Activated T-cell treated with anti-CD3 and anti-CD28 coated beads, Interleukin-2, amount 50 U/mL, for 4 hours (primary cell): Measurements from ENCODE around the gene EDIL3. TPM values are rescaled to one million over a fixed set of nuclear protein-coding genes. Genes with fewer than 3 reads are reported as not detected.

ENCODE experiments used
- ATAC-seq, 2 donors: fragments of 200-7000 bp; cut with Tn5 transposase; one replicate each; pipeline ENCODE4 v1.10.0; 2021
- DNase-seq: peaks from one replicate; pipeline ENCODE4 v3.0.0-alpha.2; 2020
- H3K27me3 Mint-ChIP-seq: one replicate; pipeline ENCODE4 v1.8.0; 2021; ENCODE audit warnings: low read depth, mixed read lengths
- H3K36me3 Mint-ChIP-seq: one replicate; pipeline ENCODE4 v1.8.0; 2022; ENCODE audit warnings: mixed read lengths; ENCODE audit not compliant: insufficient read depth
- H3K4me1 Mint-ChIP-seq: one replicate; pipeline ENCODE4 v1.8.0; 2021; ENCODE audit warnings: low read depth, mixed read lengths
- H3K4me3 Mint-ChIP-seq: one replicate; pipeline ENCODE4 v1.8.0; 2021; ENCODE audit warnings: mild to moderate bottlenecking, moderate library complexity, mixed read lengths
- H3K9me3 Mint-ChIP-seq: one replicate; pipeline ENCODE4 v1.8.0; 2021; ENCODE audit warnings: mixed read lengths
- total RNA-seq, 3 donors: library from RNA; stranded (reverse); gene quantifications; one replicate each; pipeline ENCODE4 v1.2.1, GENCODE V29; 2021

Gene EDIL3, protein sequence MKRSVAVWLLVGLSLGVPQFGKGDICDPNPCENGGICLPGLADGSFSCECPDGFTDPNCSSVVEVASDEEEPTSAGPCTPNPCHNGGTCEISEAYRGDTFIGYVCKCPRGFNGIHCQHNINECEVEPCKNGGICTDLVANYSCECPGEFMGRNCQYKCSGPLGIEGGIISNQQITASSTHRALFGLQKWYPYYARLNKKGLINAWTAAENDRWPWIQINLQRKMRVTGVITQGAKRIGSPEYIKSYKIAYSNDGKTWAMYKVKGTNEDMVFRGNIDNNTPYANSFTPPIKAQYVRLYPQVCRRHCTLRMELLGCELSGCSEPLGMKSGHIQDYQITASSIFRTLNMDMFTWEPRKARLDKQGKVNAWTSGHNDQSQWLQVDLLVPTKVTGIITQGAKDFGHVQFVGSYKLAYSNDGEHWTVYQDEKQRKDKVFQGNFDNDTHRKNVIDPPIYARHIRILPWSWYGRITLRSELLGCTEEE
- under 1 TPM in 2 of 3 donors, not detected in 1; 0.15 to 0.27 TPM for total RNA-seq

DNA sequence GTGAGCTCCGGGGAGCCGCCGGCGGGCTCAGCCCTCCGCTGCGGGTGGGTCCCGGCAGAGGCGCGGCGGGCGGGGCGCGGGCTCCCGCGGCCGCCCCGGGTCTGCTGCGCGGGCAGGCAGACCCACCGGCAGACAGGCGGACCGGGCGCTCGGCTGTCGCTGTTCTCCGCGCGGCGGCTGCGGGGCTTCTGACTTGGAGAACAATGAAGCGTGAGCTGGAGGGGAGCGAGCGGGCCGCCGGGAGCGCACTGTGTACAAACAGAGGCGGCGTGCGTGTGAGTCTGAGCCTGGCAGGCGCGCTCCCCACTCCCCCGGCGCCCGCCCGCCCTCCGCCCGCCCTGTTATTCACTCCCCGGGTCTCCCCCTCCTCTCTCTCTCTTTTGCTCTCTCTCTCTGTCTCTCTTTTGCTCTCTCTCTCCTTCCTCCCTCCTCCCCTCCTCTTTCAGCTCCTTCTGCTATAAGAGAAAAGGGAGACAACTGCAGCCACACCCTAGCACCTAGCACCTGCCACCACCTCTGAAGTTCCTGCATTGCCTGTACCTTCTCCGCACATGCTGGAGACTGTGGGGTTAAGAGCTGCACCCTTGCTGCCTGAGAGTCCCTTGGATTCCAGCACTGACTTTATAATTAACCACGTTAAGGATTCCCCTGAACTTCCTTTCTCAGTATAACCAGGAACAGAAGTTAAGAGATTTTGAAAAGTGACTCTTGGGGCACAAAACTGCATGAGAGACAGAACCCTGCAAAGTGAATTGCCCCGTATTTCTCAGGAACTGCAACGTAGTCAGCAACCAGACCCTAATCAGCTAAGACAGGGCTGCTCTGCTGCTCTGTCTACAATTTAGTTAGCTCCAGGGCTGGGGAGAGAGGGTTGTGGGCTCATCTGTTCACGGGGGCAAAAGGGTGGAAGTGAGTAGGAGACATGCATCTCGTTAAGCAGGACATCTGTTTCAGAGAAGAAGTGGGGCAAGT lies at the start of gene EDIL3:
Gene EDIL3, minus strand, starts transcription at position 277 of the 972 bp plus-strand sequence. CDS start 506 bp downstream, outside the sequence.
- H3K4me3 Mint-ChIP-seq, result no peak within 1 kb of the TSS
- ATAC-seq (peak in 1 of 2 donors; percentile 51), DNase-seq (no peak)
- H3K4me1 Mint-ChIP-seq, result peaks cover 4% of the 10 kb centered on the region
- H3K9me3 Mint-ChIP-seq, result no peaks in the 10 kb centered on the region
- H3K27me3 Mint-ChIP-seq, result peaks cover 41% of the 10 kb centered on the region
- no peaks in the 10 kb centered on the region for H3K36me3 Mint-ChIP-seq

DNA sequence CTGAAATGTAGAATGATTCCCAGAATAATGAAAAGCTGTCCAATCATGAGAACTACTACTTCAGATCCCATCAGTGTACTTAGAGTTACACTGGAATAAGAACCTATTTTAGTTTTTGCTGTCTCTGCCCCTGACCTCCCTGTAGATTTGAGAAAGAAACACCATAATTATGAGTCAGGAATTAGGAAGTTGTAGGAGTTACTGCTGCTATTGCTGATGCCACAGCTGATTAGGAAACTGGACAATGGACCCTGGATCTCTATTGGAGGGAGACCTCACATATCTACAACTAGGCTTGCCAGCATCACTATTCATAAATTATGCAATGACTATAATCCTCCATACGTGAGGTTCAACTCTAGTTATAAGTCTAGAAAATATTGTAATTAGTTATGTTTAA lies 48.8 kb upstream of the EDIL3 start:
- no peak for ATAC-seq
- no peak for DNase-seq

DNA sequence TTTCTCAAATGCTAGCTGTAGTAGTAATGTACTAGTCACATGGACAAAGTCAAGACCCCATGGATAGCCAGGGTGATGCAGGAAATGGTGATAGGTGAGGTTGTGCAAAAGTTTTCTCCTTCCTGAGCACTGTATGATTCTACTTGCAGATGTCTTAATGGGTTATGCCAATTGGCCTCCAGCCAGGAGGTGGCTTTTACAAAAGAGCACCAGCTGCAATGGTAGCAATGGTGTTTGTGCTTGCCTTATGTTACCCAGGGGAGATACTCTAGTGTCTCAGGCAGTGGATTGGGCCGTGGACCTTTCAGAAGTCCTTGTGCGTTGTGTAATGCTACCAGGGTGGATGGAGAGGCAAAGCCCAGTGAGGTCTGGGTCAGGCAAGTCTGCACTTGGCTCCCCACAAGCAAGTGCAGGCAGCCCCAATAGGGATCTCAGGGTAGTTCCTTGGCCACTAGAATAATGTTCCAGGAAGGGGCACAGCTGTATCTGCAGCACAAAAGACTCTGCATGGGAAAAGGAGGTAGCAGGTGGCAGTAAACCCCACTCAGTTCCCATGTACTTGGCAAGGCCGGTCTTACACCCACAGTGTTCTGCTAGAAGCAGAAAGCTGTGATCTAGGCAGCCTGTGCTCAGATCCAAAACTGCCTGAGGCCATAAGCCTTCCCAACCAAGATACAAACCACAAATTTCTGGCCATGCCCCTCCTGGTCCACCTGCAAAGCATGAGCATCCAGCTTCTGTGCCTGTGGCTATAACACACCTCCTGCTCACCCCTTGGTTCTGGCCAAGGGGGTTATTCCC lies 46.4 kb upstream of the EDIL3 start:
- Mint-ChIP-seq H3K36me3 (no peaks in the 10 kb centered on the region), H3K4me1 (no peaks in the 10 kb centered on the region), H3K27me3 (no peaks in the 10 kb centered on the region), H3K9me3 (no peaks in the 10 kb centered on the region), H3K4me3 (no peak overlapping the region)
- no peak for ATAC-seq
- DNase-seq, result no peak

More for the DNA sequence above, 48.8 kb upstream of the EDIL3 start:
- Mint-ChIP-seq H3K4me3 (no peak overlapping the region), H3K27me3 (no peaks in the 10 kb centered on the region), H3K4me1 (no peaks in the 10 kb centered on the region), H3K9me3 (no peaks in the 10 kb centered on the region), H3K36me3 (no peaks in the 10 kb centered on the region)

DNA sequence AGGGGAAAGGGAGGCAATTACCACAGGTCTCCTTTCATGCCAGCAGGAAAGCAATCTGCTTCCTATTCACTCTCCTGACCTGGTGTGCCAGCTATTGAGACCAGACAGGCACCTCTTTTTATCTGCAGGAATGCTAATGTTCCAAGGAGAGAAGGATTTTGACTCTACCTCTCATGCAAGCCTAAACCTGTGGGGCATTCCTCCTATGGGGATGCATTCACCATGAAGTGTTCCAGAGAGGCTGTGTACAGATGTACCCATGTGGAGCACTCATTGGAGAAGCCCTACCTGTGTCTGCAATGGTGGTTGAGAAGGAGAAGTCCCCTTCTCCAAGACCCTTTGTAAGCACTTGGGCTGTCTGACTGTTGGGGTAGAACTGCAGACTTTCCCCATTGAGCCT lies 45.4 kb upstream of the EDIL3 start:
- no peak for ATAC-seq
- no peak for DNase-seq
- Mint-ChIP-seq H3K9me3 (no peaks in the 10 kb centered on the region), H3K36me3 (no peaks in the 10 kb centered on the region), H3K27me3 (no peaks in the 10 kb centered on the region), H3K4me3 (no peak overlapping the region), H3K4me1 (no peaks in the 10 kb centered on the region)

DNA sequence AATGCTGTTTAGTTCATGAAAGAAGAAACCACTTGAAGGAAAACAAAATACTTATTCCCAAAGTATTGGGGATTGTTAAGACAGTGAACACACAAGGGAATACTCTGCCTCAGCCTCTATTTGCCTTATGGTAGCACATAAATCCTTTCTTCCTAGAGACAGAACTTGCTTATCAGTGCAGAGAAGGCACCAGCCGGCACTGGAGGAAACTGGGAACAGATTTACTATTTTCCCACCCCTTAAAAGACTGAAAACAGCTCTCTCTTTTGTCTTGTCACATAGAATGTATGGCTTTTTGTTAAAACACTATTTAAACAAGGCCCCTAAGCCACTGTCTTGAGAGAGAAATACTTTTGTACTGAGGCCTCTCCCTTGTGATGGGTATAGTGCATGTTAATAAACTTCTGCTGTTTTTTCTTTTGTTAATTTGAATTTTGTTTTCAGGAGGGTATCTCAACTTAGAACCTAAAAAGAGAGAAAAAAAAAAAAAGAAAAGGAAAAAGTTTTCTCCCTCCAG lies 40.7 kb upstream of the EDIL3 start:
- H3K36me3 Mint-ChIP-seq, result no peaks in the 10 kb centered on the region
- no peaks in the 10 kb centered on the region for H3K27me3 Mint-ChIP-seq
- H3K4me1 Mint-ChIP-seq, result no peaks in the 10 kb centered on the region
- H3K4me3 Mint-ChIP-seq, result no peak overlapping the region
- peaks cover 4% of the 10 kb centered on the region for H3K9me3 Mint-ChIP-seq
- ATAC-seq, result no peak
- no peak for DNase-seq

DNA sequence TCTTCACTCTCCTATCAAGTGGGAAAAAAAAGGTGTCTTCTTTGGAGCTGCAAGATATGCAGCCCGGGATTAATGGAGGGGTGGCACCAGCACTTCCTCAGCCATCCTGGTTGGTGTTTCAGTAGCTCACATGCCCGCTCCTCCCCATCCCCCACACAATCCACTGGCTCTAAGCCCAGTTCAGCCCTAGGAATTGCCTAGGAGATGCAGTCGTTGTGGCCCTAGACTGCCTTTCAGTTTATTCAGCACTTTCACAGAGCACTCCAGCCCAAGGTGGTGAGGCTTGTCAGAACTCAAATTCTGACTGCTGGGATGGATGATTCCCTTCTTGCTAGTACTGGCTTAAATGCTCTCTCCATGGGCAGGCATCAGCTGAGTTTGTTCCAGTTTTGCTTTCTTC lies 35.1 kb upstream of the EDIL3 start:
- no peak for ATAC-seq
- no peak for DNase-seq
- H3K36me3 Mint-ChIP-seq, result no peaks in the 10 kb centered on the region
- no peak overlapping the region for H3K4me3 Mint-ChIP-seq
- no peaks in the 10 kb centered on the region for H3K4me1 Mint-ChIP-seq
- H3K27me3 Mint-ChIP-seq, result no peaks in the 10 kb centered on the region
- H3K9me3 Mint-ChIP-seq, result peaks cover 16% of the 10 kb centered on the region

DNA sequence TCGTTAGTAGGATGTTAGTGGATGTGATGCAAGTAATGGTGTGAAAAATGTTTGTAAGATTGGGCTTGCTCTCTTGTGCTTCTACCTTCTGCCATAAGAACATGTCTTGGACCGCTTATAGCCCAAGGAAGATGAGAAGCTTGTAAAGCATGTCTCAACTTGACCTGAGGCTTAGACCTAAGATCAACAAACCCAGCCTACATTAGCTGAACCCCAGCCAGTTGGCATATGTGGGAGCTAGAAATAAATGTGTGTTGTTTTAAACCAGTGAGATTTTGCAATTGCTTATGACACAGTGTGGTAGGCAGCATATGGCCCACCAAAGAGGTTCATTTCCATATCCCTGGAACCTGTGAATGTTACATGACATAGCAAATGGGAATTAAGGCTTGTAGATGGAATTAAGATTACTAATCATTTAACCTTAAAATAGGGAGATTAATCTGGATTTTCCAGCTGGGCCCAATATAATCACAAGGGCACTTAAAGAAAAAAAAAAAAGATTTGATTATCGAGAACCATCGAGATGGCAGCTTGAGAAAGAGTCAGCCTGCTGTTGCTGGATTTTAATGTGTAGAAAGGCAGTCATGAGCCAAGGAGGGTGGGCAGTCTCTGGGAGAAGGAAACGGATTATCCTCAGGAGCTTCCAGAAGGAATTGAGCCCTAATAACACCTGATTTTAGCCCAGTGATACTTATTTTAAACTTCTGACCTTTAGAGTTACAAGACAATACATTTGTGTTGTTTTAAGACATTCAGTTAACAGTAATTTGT lies 27.3 kb upstream of the EDIL3 start:
- no peaks in the 10 kb centered on the region for H3K4me1 Mint-ChIP-seq
- H3K36me3 Mint-ChIP-seq, result no peaks in the 10 kb centered on the region
- no peak for DNase-seq
- no peak overlapping the region for H3K4me3 Mint-ChIP-seq
- H3K9me3 Mint-ChIP-seq, result peaks cover 19% of the 10 kb centered on the region
- H3K27me3 Mint-ChIP-seq, result no peaks in the 10 kb centered on the region
- no peak for ATAC-seq

DNA sequence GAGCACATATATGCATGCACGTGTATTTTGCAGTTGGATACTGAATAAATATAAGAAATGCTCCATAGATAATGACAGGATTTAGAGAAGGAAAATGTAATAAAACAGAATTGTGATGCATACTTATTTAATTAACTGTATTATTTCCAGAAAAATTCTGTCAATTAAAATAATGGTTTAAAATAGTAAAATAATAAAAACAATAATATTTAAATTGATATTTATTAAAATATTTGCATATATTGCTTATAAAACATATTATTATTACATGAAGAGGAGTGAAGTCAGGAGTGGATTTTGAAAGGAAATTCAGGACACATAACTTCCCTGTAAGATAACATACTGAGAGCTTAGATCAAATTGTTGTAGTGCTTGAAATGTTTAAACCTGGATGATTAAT lies 21.4 kb upstream of the EDIL3 start:
- H3K4me1 Mint-ChIP-seq, result no peaks in the 10 kb centered on the region
- H3K27me3 Mint-ChIP-seq, result no peaks in the 10 kb centered on the region
- H3K4me3 Mint-ChIP-seq, result no peak overlapping the region

DNA sequence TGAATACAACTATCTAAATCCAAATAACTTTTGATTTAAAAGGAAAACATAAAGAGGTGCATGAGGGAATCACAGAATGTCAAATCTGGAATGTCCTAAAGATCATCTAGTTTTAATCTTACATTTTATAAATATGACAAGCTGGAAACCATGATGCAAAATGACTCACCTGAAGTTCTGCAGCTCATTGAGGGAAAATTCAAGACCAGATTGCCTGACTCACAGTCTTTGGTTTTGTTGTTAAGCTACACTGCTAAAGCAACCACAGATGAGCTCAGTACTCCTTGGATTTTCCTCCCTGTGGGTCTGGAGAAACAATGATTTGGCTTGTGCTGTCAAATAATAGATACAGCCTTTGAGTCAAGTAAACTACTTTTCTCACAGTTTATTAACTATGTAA lies 19.1 kb upstream of the EDIL3 start:
- no peak for DNase-seq
- Mint-ChIP-seq H3K36me3 (no peaks in the 10 kb centered on the region), H3K27me3 (no peaks in the 10 kb centered on the region), H3K4me3 (no peak overlapping the region), H3K9me3 (no peaks in the 10 kb centered on the region), H3K4me1 (no peaks in the 10 kb centered on the region)
- no peak for ATAC-seq

More for the DNA sequence above, 21.4 kb upstream of the EDIL3 start:
- no peaks in the 10 kb centered on the region for H3K9me3 Mint-ChIP-seq
- DNase-seq, result no peak
- ATAC-seq, result no peak
- H3K36me3 Mint-ChIP-seq, result no peaks in the 10 kb centered on the region

DNA sequence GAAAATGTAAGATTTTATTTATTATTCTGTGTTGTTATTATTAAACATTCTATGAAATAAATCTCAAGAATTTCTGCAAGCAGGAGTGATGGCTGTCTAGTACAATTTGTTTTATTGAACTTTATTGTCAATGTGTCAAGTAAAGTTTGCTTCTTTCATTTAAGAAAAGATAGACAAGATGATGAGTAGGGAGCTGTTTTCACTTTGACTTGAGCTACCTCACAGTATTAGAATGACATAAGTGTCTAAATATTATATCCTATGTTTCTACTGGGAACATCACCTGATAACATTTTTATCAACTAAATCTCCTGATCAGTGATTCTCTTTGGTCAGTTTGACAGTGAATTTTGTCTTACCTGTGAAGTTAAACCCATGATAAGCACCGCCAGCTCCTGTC lies 12.7 kb upstream of the EDIL3 start:
- Mint-ChIP-seq H3K9me3 (peaks cover 4% of the 10 kb centered on the region), H3K27me3 (no peaks in the 10 kb centered on the region), H3K36me3 (no peaks in the 10 kb centered on the region), H3K4me1 (no peaks in the 10 kb centered on the region), H3K4me3 (no peak overlapping the region)
- DNase-seq (no peak), ATAC-seq (no peak)

DNA sequence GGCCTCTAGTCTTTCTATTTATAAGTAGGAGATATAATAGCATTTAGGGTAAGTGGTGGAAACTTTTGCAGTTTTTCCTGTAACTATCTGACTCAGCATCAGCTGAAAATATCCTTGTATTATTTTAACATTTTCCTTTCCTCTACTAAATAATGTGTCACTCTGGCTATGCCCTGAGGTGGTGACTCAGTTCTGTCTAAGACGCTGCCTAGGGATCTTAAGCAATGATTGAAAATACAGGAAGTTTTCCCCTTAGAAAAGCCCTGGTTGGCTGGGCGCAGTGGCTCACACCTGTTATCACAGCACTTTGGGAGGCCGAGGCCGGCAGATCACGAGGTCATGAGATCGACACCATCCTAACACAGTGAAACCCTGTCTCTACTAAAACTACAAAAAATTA lies 9.3 kb upstream of the EDIL3 start:
- Mint-ChIP-seq H3K4me3 (no peak overlapping the region), H3K9me3 (peaks cover 4% of the 10 kb centered on the region), H3K27me3 (no peaks in the 10 kb centered on the region), H3K4me1 (no peaks in the 10 kb centered on the region), H3K36me3 (no peaks in the 10 kb centered on the region)
- ATAC-seq (no peak), DNase-seq (no peak)

DNA sequence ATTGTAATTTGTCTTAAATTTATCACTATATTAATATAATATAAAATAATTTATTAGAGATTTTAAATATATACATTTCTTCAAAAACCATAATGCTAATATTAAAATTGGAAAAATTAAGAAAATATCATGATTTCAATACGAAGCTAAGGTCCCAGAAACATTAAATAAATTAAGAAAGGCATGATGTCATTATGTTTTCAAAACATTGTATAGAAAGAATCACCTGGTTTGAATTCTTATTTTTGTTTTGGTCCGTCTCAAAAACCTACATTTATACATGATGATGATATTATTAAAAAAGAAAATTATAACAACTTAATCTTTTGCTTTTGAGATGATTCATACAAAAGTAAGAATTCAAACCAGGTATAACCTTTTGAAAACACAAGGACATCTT lies 8.2 kb upstream of the EDIL3 start:
- Mint-ChIP-seq H3K4me3 (no peak overlapping the region), H3K4me1 (no peaks in the 10 kb centered on the region), H3K27me3 (no peaks in the 10 kb centered on the region), H3K9me3 (peaks cover 4% of the 10 kb centered on the region), H3K36me3 (no peaks in the 10 kb centered on the region)
- DNase-seq (no peak), ATAC-seq (no peak)

DNA sequence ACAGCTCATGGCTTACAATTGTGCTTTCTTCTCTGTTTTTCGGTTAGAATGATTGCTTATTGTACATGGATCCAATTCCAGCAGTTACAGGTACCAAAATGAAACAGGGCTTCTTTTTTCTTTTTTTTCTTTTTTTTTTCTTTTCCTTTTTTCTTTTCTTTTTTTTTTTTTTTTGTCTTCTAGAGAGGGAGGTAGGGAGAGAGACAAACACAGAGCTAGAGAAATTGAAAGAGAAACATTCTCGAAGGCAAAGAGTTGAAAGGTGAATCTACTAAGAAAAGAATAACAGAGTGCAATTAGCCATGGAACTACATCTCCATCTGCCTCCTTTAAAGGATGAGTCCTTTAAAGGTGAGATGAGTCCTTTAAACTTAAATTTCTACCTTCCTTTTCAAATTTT lies 1.0 kb upstream of the EDIL3 start:
- ATAC-seq (no peak), DNase-seq (no peak)
- Mint-ChIP-seq H3K36me3 (no peaks in the 10 kb centered on the region), H3K4me1 (peaks cover 4% of the 10 kb centered on the region), H3K4me3 (no peak overlapping the region), H3K9me3 (no peaks in the 10 kb centered on the region), H3K27me3 (peaks cover 41% of the 10 kb centered on the region)
